ENCODE data around the gene SLC15A3.

Gene SLC15A3

DNA sequence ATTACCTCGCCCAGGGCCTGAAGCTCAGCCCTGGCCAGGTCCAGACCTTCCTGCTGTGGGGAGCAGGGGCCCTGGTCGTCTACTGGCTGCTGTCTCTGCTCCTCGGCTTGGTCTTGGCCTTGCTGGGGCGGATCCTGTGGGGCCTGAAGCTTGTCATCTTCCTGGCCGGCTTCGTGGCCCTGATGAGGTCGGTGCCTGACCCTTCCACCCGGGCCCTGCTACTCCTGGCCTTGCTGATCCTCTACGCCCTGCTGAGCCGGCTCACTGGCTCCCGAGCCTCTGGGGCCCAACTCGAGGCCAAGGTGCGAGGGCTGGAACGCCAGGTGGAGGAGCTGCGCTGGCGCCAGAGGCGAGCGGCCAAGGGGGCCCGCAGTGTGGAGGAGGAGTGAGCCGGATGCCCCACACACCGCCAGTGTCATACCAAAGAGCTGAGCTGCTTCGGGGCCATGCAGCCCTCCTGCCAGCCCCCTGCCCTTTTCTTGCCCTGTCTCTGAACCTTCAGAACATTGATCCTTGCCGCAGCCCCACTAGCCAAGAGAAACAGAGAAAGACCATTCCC is 30.1 kb downstream of the SLC15A3 start:
- H3K36me3 ChIP-seq (ENCODE audit: insufficient read depth, low read length) = peaks cover 31% of the 10 kb centered on the region

DNA sequence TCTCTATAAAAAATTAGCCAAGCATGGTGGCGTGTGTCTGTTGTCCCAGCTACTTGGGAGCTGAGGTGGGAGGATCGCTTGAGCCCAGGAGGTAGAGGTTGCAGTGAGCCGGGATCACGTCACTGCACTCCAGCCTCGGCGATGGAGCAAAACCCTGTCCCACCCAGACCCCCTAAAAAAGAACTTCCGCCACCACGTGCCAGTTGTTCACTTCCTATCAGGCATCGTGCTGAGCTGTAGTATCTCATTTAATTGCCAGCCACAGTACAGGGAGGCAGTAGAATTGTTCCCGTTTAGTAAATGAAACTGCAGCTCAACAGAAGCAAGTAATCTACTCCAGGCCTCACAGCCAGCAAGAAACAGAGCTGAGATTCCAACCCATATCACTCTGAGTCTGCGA is 30.7 kb downstream of the SLC15A3 start:
- H3K4me1 ChIP-seq (ENCODE audit: insufficient read depth, low read length) = peaks cover 13% of the 10 kb centered on the region
- no peak overlapping the region for H3K4me3 ChIP-seq (ENCODE audit: low read length)
- H3K9me3 ChIP-seq (ENCODE audit: insufficient read depth, low read depth, low read length) = no peaks in the 10 kb centered on the region
- H3K9ac ChIP-seq (ENCODE audit: low read depth, low read length) = no peak overlapping the region
- H3K36me3 ChIP-seq (ENCODE audit: insufficient read depth, low read length) = peaks cover 27% of the 10 kb centered on the region
- peaks cover 4% of the 10 kb centered on the region; the same call in 1 of the 2 replicates for H3K27me3 ChIP-seq (ENCODE audit: insufficient read depth, low read length)
- WGBS = 97% methylated on average over 11 of the region's 11 CpGs
- no peak overlapping the region for H3K27ac ChIP-seq (ENCODE audit: low read depth, low read length)

More for the DNA sequence above, 30.1 kb downstream of the SLC15A3 start:
- Histone ChIP-seq H3K4me3 (ENCODE audit: low read length) (no peak overlapping the region), H3K4me1 (ENCODE audit: insufficient read depth, low read length) (peaks cover 7% of the 10 kb centered on the region), H3K27me3 (ENCODE audit: insufficient read depth, low read length) (peaks cover 4% of the 10 kb centered on the region; the same call in 1 of the 2 replicates), H3K9ac (ENCODE audit: low read depth, low read length) (no peak overlapping the region), H3K9me3 (ENCODE audit: insufficient read depth, low read depth, low read length) (no peaks in the 10 kb centered on the region), H3K27ac (ENCODE audit: low read depth, low read length) (no peak overlapping the region)
- WGBS = 96% methylated on average over 23 of the region's 23 CpGs

DNA sequence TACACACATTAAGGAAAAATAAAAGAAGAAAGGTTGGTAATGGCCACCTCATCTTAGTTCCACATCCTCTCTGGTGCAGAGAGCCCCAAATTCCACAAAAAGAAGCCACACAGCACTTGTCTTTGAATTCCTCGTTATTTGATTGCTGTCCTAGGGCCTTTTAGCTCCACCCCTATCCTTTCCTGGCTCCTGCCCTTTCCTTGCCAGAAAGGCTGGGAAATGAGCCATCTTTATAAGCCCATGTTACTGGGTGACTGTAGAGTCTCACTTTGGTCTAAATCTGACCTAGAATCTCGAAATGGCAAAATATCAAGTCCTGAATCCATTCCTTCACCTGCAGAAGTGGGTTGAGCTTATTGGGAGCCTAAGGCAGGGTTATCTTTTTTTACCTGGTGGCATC is 32.0 kb downstream of the SLC15A3 start:
- WGBS = 94% methylated on average over 2 of the region's 2 CpGs
- Histone ChIP-seq H3K4me3 (ENCODE audit: low read length) (no peak overlapping the region), H3K36me3 (ENCODE audit: insufficient read depth, low read length) (peaks cover 27% of the 10 kb centered on the region), H3K4me1 (ENCODE audit: insufficient read depth, low read length) (peaks cover 15% of the 10 kb centered on the region), H3K27me3 (ENCODE audit: insufficient read depth, low read length) (peaks cover 1% of the 10 kb centered on the region; the same call in 1 of the 2 replicates), H3K9ac (ENCODE audit: low read depth, low read length) (no peak overlapping the region), H3K9me3 (ENCODE audit: insufficient read depth, low read depth, low read length) (no peaks in the 10 kb centered on the region), H3K27ac (ENCODE audit: low read depth, low read length) (no peak overlapping the region)

DNA sequence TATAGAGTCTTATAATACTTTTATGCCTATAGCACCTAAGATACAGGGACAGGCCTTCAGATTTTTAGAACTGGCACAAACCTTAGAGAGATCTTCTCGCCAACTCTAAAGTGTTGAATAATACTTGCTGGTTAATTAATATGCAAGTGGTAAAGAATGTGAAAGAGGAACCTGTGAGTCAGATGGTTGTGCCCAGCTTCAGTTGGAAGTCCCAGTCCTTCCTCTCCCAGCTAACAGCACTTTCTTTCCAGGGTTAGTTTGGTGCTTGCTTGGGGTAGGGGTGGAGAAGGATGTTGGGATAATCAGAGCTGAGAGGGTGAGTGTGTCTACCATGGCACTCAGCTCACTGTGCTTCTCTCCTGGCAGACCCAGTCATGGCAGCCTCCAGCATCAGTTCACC is 32.7 kb downstream of the SLC15A3 start:
- no peak overlapping the region for H3K4me3 ChIP-seq (ENCODE audit: low read length)
- WGBS = 100% methylated on average over 1 of the region's 1 CpG
- peaks cover 27% of the 10 kb centered on the region for H3K36me3 ChIP-seq (ENCODE audit: insufficient read depth, low read length)
- no peak overlapping the region for H3K9ac ChIP-seq (ENCODE audit: low read depth, low read length)
- no peaks in the 10 kb centered on the region for H3K27me3 ChIP-seq (ENCODE audit: insufficient read depth, low read length)
- no peaks in the 10 kb centered on the region for H3K9me3 ChIP-seq (ENCODE audit: insufficient read depth, low read depth, low read length)
- peaks cover 18% of the 10 kb centered on the region for H3K4me1 ChIP-seq (ENCODE audit: insufficient read depth, low read length)
- no peak overlapping the region for H3K27ac ChIP-seq (ENCODE audit: low read depth, low read length)

DNA sequence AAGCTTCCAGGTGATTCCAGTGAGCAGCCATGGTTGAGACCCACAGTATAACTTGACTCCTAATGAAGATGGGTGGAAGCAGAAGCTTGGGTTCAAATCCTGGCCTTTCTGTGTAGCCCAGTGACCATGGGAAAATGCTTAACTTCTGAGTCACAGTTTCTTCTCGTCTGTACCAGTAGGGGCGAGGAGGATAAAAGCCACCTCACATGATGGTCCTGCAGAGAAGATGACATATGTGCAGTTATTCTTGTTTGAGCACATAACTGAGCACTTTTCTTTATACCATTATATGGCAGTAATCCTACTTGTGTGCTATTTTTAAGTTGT is 33.1 kb downstream of the SLC15A3 start:
- Histone ChIP-seq H3K9ac (ENCODE audit: low read depth, low read length) (no peak overlapping the region), H3K36me3 (ENCODE audit: insufficient read depth, low read length) (peaks cover 27% of the 10 kb centered on the region), H3K4me3 (ENCODE audit: low read length) (no peak overlapping the region), H3K27ac (ENCODE audit: low read depth, low read length) (no peak overlapping the region), H3K9me3 (ENCODE audit: insufficient read depth, low read depth, low read length) (no peaks in the 10 kb centered on the region), H3K4me1 (ENCODE audit: insufficient read depth, low read length) (peaks cover 18% of the 10 kb centered on the region), H3K27me3 (ENCODE audit: insufficient read depth, low read length) (no peaks in the 10 kb centered on the region)
- WGBS = 63% methylated on average over 2 of the region's 2 CpGs

DNA sequence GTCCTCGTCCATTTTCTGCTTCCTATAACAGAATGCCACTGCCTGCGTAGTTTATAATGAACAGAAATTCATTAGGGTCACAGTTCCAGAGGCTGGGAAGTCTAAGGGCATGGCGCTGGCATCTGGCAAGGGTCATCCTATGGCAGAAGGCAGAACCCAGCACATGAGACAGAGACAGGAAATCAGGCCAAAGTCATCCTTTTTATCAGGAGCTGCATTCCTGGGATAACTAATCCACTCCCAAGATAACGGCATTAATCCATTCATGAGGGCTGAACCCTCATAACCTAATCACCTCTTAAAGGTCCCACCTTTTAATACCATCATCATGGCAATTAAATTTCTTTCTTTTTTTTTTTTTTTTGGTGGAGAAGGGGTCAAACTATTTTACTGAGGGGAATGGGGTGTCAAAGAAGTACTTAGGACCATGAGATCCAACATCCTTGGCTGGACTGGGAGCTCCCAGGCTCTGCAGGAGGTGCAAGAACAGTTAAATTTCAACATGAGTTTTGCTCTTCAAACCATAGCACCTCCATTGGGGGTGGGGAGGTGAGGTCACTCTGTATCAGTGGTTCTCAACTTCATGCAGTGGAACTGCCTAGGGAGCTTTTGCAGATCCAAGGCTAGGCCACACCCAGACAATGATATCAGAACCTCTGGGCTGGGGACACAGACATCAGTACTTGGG is 33.6 kb downstream of the SLC15A3 start:
- no peak overlapping the region for H3K4me3 ChIP-seq (ENCODE audit: low read length)
- H3K4me1 ChIP-seq (ENCODE audit: insufficient read depth, low read length) = peaks cover 18% of the 10 kb centered on the region
- H3K9me3 ChIP-seq (ENCODE audit: insufficient read depth, low read depth, low read length) = no peaks in the 10 kb centered on the region
- WGBS = 95% methylated on average over 4 of the region's 4 CpGs
- no peaks in the 10 kb centered on the region for H3K27me3 ChIP-seq (ENCODE audit: insufficient read depth, low read length)
- H3K27ac ChIP-seq (ENCODE audit: low read depth, low read length) = no peak overlapping the region
- no peak overlapping the region for H3K9ac ChIP-seq (ENCODE audit: low read depth, low read length)
- peaks cover 27% of the 10 kb centered on the region for H3K36me3 ChIP-seq (ENCODE audit: insufficient read depth, low read length)

DNA sequence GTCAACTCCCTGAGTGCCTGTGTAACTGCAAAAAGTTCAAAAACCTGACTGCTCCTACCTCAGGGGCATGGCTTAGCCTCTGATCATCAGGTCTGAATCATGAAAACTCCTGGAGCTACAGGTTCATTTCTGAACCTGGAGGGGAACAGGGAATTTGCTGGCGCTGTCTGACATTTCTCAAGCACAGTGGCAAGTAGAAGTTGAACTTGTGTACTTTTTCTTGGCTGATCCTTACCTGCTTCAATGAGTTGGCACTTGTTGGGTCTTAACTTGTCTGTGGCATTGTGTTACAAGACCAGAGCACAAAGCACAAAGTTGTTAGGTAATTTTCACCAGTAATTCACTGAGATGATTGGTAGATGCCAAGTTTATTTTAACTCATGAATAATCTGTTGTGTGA is 34.7 kb downstream of the SLC15A3 start:
- 98% methylated on average over 1 of the region's 1 CpG for WGBS
- no peaks in the 10 kb centered on the region for H3K9me3 ChIP-seq (ENCODE audit: insufficient read depth, low read depth, low read length)
- H3K9ac ChIP-seq (ENCODE audit: low read depth, low read length) = no peak overlapping the region
- H3K4me3 ChIP-seq (ENCODE audit: low read length) = no peak overlapping the region
- H3K27me3 ChIP-seq (ENCODE audit: insufficient read depth, low read length) = no peaks in the 10 kb centered on the region
- peaks cover 26% of the 10 kb centered on the region for H3K36me3 ChIP-seq (ENCODE audit: insufficient read depth, low read length)
- peaks cover 29% of the 10 kb centered on the region for H3K4me1 ChIP-seq (ENCODE audit: insufficient read depth, low read length)
- no peak overlapping the region for H3K27ac ChIP-seq (ENCODE audit: low read depth, low read length)

DNA sequence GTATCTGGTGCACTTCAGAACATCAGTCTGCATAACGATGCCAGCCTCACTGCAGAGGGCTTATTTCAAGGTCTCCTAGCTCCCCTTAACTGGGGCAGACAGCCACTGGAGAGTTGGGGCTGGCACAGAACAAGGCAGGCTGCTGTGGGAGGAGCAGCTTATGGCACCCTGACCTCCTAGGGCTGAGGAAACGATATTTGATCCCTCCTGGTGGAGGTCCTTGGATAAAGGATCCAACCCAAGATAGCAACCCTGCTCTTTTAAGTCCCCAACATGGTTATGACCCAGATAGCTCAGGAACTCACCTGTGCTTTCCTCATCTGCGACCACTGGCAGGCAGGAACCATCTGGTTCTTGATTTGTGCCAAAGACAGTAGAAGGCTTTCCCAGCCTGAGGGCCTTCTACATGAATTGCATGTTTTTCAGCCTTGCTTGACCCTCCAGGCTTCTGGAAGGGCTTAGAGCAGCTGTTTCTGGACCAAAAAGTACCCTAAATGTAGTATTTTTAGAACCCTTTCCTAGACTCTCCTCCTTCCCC is 35.2 kb downstream of the SLC15A3 start:
- Histone ChIP-seq H3K27ac (ENCODE audit: low read depth, low read length) (no peak overlapping the region), H3K9me3 (ENCODE audit: insufficient read depth, low read depth, low read length) (no peaks in the 10 kb centered on the region), H3K9ac (ENCODE audit: low read depth, low read length) (no peak overlapping the region), H3K27me3 (ENCODE audit: insufficient read depth, low read length) (no peaks in the 10 kb centered on the region), H3K36me3 (ENCODE audit: insufficient read depth, low read length) (peaks cover 23% of the 10 kb centered on the region), H3K4me3 (ENCODE audit: low read length) (no peak overlapping the region), H3K4me1 (ENCODE audit: insufficient read depth, low read length) (peaks cover 33% of the 10 kb centered on the region)
- 87% methylated on average over 3 of the region's 3 CpGs for WGBS

DNA sequence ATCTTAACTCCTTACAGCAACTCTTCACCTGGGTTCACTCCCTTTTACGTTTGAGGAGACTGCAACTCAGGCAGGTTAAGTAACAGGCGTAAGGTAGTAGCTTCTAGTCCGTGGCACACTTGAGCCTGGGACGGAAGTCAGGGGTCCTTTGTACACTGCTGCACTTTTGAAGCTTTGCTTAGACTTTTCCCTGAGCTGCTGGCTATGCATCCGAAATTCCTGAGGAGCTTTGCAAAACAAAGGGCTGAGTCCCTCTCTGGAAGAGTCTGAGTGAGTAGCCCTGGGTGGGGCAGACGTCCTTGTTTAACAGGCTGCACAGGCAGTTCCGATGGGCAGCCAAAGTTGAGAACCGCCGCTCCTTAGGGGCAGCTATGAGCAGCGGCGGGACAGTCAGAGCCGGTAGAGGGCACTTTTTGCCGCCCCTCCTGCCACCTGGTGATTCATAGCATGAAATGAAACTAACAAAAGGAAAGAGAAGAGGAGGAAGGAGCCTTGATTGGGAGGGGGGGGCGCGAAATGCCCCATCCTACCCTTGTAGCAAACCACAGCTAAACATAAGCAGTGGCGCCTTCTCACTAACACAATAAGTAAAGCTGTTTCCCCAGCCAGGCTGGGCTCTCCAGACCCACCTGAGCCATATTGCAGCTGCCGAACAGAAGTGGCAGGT is 36.6 kb downstream of the SLC15A3 start:
- WGBS = 6% methylated on average over 17 of the region's 17 CpGs
- peak overlapping the region; percentile 75 for H3K9ac ChIP-seq (ENCODE audit: low read depth, low read length)
- peaks cover 33% of the 10 kb centered on the region for H3K4me1 ChIP-seq (ENCODE audit: insufficient read depth, low read length)
- H3K27me3 ChIP-seq (ENCODE audit: insufficient read depth, low read length) = peaks cover 8% of the 10 kb centered on the region
- H3K4me3 ChIP-seq (ENCODE audit: low read length) = peak overlapping the region; percentile 59
- H3K27ac ChIP-seq (ENCODE audit: low read depth, low read length) = peak overlapping the region; percentile 4
- peaks cover 11% of the 10 kb centered on the region for H3K36me3 ChIP-seq (ENCODE audit: insufficient read depth, low read length)
- H3K9me3 ChIP-seq (ENCODE audit: insufficient read depth, low read depth, low read length) = no peaks in the 10 kb centered on the region

DNA sequence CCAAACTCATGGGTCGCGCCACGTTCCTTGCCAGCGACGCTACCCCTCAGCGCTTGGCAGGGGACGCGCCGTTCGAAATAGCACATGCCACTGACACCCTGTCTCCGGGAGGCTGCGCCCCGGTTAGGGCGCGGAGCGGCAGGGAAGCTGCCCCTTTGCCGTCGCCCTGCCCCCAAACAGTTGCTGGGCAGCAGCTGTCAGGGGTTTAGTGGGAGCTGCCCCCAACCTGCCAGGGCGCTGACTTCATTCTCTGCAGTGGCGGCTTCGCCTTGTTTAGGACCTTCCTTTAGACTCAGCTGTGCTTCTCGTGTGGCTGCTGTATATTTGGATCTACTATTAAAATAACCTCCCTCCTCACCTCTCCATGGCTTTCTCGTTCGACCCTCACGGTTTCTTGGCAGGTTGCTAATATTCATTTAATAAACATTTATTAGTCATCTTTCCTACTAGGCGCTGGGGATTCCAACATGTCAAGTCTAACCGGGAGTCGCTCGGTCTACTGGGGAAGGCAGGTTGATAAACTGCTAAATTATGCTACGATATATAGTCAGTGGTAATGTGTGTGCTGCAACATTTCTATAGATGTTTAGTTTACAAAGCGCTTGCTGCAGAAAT is 37.2 kb downstream of the SLC15A3 start:
- Histone ChIP-seq H3K4me1 (ENCODE audit: insufficient read depth, low read length) (peaks cover 33% of the 10 kb centered on the region), H3K36me3 (ENCODE audit: insufficient read depth, low read length) (peaks cover 4% of the 10 kb centered on the region; the same call in 1 of the 2 replicates), H3K9ac (ENCODE audit: low read depth, low read length) (peak overlapping the region; percentile 75), H3K9me3 (ENCODE audit: insufficient read depth, low read depth, low read length) (no peaks in the 10 kb centered on the region), H3K27me3 (ENCODE audit: insufficient read depth, low read length) (peaks cover 11% of the 10 kb centered on the region), H3K4me3 (ENCODE audit: low read length) (peak overlapping the region; percentile 59), H3K27ac (ENCODE audit: low read depth, low read length) (peak overlapping the region; percentile 4)
- WGBS = under 1% methylated on average over 28 of the region's 31 CpGs

Measured in HUES64 (cell line).